WTC11 (cell line): ENCODE results near the gene ACTL8. TPM values are rescaled to one million over a fixed set of nuclear protein-coding genes. Genes with fewer than 3 reads are reported as not detected.

Experiments used
- ATAC-seq: fragments of 200-7000 bp; cut with Tn5 transposase; 2 replicates; pipeline ENCODE4 v1.10.0; 2021; ENCODE audit warnings: mild to moderate bottlenecking, moderate library complexity
- CTCF ChIA-PET: fragments of 300-600 bp; sonication (Branson Sonifier 250); formaldehyde crosslinking; loops from one replicate; lab custom pipeline; 2021; ENCODE audit warnings: antibody characterized with exemption; lab: Charles Lee
- POLR2A ChIA-PET: fragments of 350-600 bp; sonication (Branson Sonifier 250); formaldehyde crosslinking; loops from one replicate; lab custom pipeline; 2021; ENCODE audit warnings: antibody characterized with exemption; lab: Charles Lee
- DNase-seq: peaks from one replicate; pipeline ENCODE4 v3.0.0; 2021; ENCODE audit warnings: low spot score
- H3K27ac Mint-ChIP-seq: 2 replicates; pipeline ENCODE4 v1.8.0; 2021; ENCODE audit warnings: mixed read lengths
- H3K27me3 Mint-ChIP-seq: 2 replicates; pipeline ENCODE4 v1.8.0; 2021; ENCODE audit warnings: low read depth, mild to moderate bottlenecking, moderate library complexity, mixed read lengths
- H3K36me3 Mint-ChIP-seq: 2 replicates; pipeline ENCODE4 v1.8.0; 2021; ENCODE audit warnings: mixed read lengths
- H3K4me1 Mint-ChIP-seq: 2 replicates; pipeline ENCODE4 v1.8.0; 2022; ENCODE audit warnings: mixed read lengths
- H3K4me3 Mint-ChIP-seq: 2 replicates; pipeline ENCODE4 v1.8.0; 2021; ENCODE audit warnings: mild to moderate bottlenecking, moderate library complexity, mixed read lengths
- H3K9me3 Mint-ChIP-seq: 2 replicates; pipeline ENCODE4 v1.8.0; 2021; ENCODE audit warnings: mixed read lengths
- ATF1 ChIP-seq: sonication (generic); formaldehyde crosslinking; IDR thresholded peaks from 2 replicates; pipeline ENCODE4 v1.8.1; 2023; ENCODE audit warnings: mild to moderate bottlenecking, moderate library complexity, missing genetic modification reagents
- CREM ChIP-seq: sonication (generic); formaldehyde crosslinking; IDR thresholded peaks from 2 replicates; pipeline ENCODE4 v1.8.1; 2022; ENCODE audit warnings: mild to moderate bottlenecking, missing genetic modification reagents, moderate library complexity
- EMX1 ChIP-seq: fragments of 250-450 bp; sonication (Bioruptor Pico); IDR thresholded peaks from 2 replicates; pipeline ENCODE4 v1.8.0; 2021; ENCODE audit warnings: mild to moderate bottlenecking
- ETV6 ChIP-seq: sonication (generic); formaldehyde crosslinking; IDR thresholded peaks from 2 replicates; pipeline ENCODE4 v1.8.1; 2022; ENCODE audit warnings: mild to moderate bottlenecking, missing genetic modification reagents
- GRHL2 ChIP-seq: fragments of 250-450 bp; sonication (Bioruptor Pico); IDR thresholded peaks from 2 replicates; pipeline ENCODE4 v1.8.0; 2022; ENCODE audit warnings: mild to moderate bottlenecking, moderate library complexity; ENCODE audit not compliant: insufficient replicate concordance, severe bottlenecking
- HMGA2 ChIP-seq: fragments of 250-450 bp; sonication (Bioruptor Pico); IDR thresholded peaks from 2 replicates; pipeline ENCODE4 v1.4.0; 2021; ENCODE audit warnings: mild to moderate bottlenecking, moderate library complexity
- JAZF1 ChIP-seq: fragments of 250-450 bp; sonication (Bioruptor Pico); IDR thresholded peaks from 2 replicates; pipeline ENCODE4 v1.9.0; 2021; ENCODE audit warnings: moderate library complexity, mild to moderate bottlenecking, inconsistent platforms
- MAX ChIP-seq: sonication (generic); formaldehyde crosslinking; IDR thresholded peaks from 2 replicates; pipeline ENCODE4 v1.8.0; 2022; ENCODE audit warnings: mild to moderate bottlenecking, missing genetic modification reagents
- MXD4 ChIP-seq: fragments of 250-450 bp; sonication (Bioruptor Pico); IDR thresholded peaks from 2 replicates; pipeline ENCODE4 v1.8.0; 2021; ENCODE audit warnings: mild to moderate bottlenecking, moderate library complexity, borderline replicate concordance
- NFATC4 ChIP-seq: fragments of 250-450 bp; sonication (Bioruptor Pico); IDR thresholded peaks from 2 replicates; pipeline ENCODE4 v1.9.0; 2021; ENCODE audit warnings: mild to moderate bottlenecking
- NFYB ChIP-seq: sonication (generic); formaldehyde crosslinking; conservative IDR thresholded peaks from 2 replicates; pipeline ENCODE4 v1.8.0; 2022; ENCODE audit warnings: low read depth, missing genetic modification reagents
- NR1H2 ChIP-seq: sonication (generic); formaldehyde crosslinking; IDR thresholded peaks from 2 replicates; pipeline ENCODE4 v1.9.0; 2021; ENCODE audit warnings: mild to moderate bottlenecking, moderate library complexity, missing genetic modification reagents
- PRDM15 ChIP-seq: sonication (generic); formaldehyde crosslinking; IDR thresholded peaks from 2 replicates; pipeline ENCODE4 v1.8.0; 2022; ENCODE audit warnings: missing genetic modification reagents
- SOX15 ChIP-seq: fragments of 250-450 bp; sonication (Bioruptor Pico); IDR thresholded peaks from 2 replicates; pipeline ENCODE4 v1.9.0; 2021; ENCODE audit warnings: mild to moderate bottlenecking
- STAT6 ChIP-seq: sonication (generic); formaldehyde crosslinking; conservative IDR thresholded peaks from 2 replicates; pipeline ENCODE4 v1.8.1; 2023; ENCODE audit warnings: mild to moderate bottlenecking, low read depth, missing genetic modification reagents, moderate library complexity
- TP53 ChIP-seq: sonication (generic); formaldehyde crosslinking; IDR thresholded peaks from 2 replicates; pipeline ENCODE4 v1.8.1; 2023; ENCODE audit warnings: mild to moderate bottlenecking, missing genetic modification reagents
- ZNF138 ChIP-seq: sonication (generic); formaldehyde crosslinking; conservative IDR thresholded peaks from 2 replicates; pipeline ENCODE4 v1.8.1; 2022; ENCODE audit warnings: mild to moderate bottlenecking, moderate library complexity, missing genetic modification reagents
- ZNF219 ChIP-seq: sonication (generic); formaldehyde crosslinking; IDR thresholded peaks from 2 replicates; pipeline ENCODE4 v1.8.0; 2023; ENCODE audit warnings: missing genetic modification reagents, mild to moderate bottlenecking, borderline replicate concordance
- ZNF423 ChIP-seq: fragments of 250-450 bp; sonication (Bioruptor Pico); IDR thresholded peaks from 2 replicates; pipeline ENCODE4 v2.1.2; 2022; ENCODE audit warnings: mild to moderate bottlenecking, moderate library complexity
- total RNA-seq: library from RNA; stranded (reverse); gene quantifications from 3 replicates; pipeline ENCODE4 v1.2.3, GENCODE V29; 2021

ACTL8 gene
- total RNA-seq, 1 experiment from 2014 or later, result 1.6 TPM

GRCh38 chr1:17764591-17764990 is 9.5 kb downstream of the ACTL8 start:
- H3K4me1 Mint-ChIP-seq, result 0 out of 2 replicates have a peak, but pooled peaks cover 3% of the 10 kb centered on the region
- no peak for TF ChIP-seq MXD4 (CRISPR knock-in tag)
- no peak for TF ChIP-seq NR1H2 (CRISPR knock-in tag)
- no peak for TF ChIP-seq NFATC4 (CRISPR knock-in tag)
- no peak for TF ChIP-seq ZNF423 (CRISPR knock-in tag)
- ChIA-PET CTCF (interaction anchor here (1.7 to 3.2 kb wide), 4 partner anchors 9 to 270 kb away, joined by 4 to 23 read pairs (median 10); no protein-coding TSS in a partner anchor), POLR2A (interaction anchor here (0.5 kb wide), 1 partner anchor 620 kb away, joined by 3 read pairs; no protein-coding TSS in a partner anchor)
- H3K27ac Mint-ChIP-seq, result no peak overlapping the region
- no peak overlapping the region for H3K4me3 Mint-ChIP-seq
- peaks cover 12% of the 10 kb centered on the region for H3K9me3 Mint-ChIP-seq
- ATAC-seq (no peak), DNase-seq (no peak)
- H3K27me3 Mint-ChIP-seq, result peaks cover 7% of the 10 kb centered on the region
- peaks cover 6% of the 10 kb centered on the region for H3K36me3 Mint-ChIP-seq

GRCh38 chr1:17765444-17766411 is 10.6 kb downstream of the ACTL8 start:
- Mint-ChIP-seq H3K27ac (no peak overlapping the region), H3K4me3 (no peak overlapping the region), H3K9me3 (0 out of 2 replicates have a peak, but pooled peaks cover 2% of the 10 kb centered on the region), H3K27me3 (no peaks in the 10 kb centered on the region; the same call in 1 of the 2 replicates), H3K4me1 (0 out of 2 replicates have a peak, but pooled peaks cover 3% of the 10 kb centered on the region), H3K36me3 (no peaks in the 10 kb centered on the region)
- ChIA-PET CTCF (no interaction called here), POLR2A (no interaction called here)
- DNase-seq (no peak), ATAC-seq (no peak)
- TF ChIP-seq STAT6 (CRISPR knock-in tag) (no peak), PRDM15 (CRISPR knock-in tag) (no peak), ATF1 (CRISPR knock-in tag) (no peak), ETV6 (CRISPR knock-in tag) (no peak), EMX1 (CRISPR knock-in tag) (no peak), MXD4 (CRISPR knock-in tag) (no peak), GRHL2 (CRISPR knock-in tag) (no peak), TP53 (CRISPR knock-in tag) (no peak), NFYB (CRISPR knock-in tag) (no peak)

- no peak overlapping the region for H3K27ac Mint-ChIP-seq
- POLR2A ChIA-PET, result interaction anchor here (0.6 kb wide), 1 partner anchor 234 kb away, joined by 3 read pairs; no protein-coding TSS in a partner anchor
- CTCF ChIA-PET, result interaction anchor here (1.0 to 2.2 kb wide), 6 partner anchors 10 to 107 kb away, joined by 3 to 8 read pairs (median 5); no protein-coding TSS in a partner anchor
- H3K9me3 Mint-ChIP-seq, result no peaks in the 10 kb centered on the region
- H3K27me3 Mint-ChIP-seq, result no peaks in the 10 kb centered on the region
- no peak for DNase-seq
- H3K4me1 Mint-ChIP-seq, result peaks cover 3% of the 10 kb centered on the region; the same call in 1 of the 2 replicates
- H3K36me3 Mint-ChIP-seq, result no peaks in the 10 kb centered on the region
- no peak overlapping the region for H3K4me3 Mint-ChIP-seq
- ATAC-seq, result peak; percentile 62
- TF ChIP-seq HMGA2 (CRISPR knock-in tag) (no peak), ZNF138 (CRISPR knock-in tag) (no peak), SOX15 (CRISPR knock-in tag) (no peak), JAZF1 (no peak), CREM (CRISPR knock-in tag) (no peak), MAX (CRISPR knock-in tag) (no peak), ZNF219 (CRISPR knock-in tag) (no peak)
These were observed 13.6 kb downstream of the ACTL8 start for GRCh38 chr1:17768651-17769241.
